ENCODE results near the gene LRRC15.

Gene LRRC15

DNA sequence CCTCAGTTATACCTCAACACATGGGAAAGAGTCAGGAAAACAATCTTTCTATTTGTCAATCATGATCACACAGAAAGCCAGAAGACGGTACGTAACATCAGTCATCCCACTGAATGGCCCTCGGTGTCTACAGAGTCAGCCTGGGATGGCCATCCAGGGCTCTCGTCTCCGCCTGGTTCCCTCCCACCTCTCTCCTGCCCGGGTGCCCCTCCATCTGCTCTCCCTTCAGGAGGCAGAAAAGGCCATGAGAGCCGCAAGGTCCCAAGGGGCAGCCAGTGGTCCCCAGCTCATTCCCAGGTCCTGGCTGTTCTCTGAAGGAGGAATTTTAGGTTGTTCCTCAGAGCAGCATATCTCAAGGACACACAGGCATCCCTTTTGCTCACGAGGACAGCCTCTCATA, 4.4 kb upstream of the LRRC15 start:
- Histone ChIP-seq H3K4me1 (ENCODE audit: control insufficient read depth, low read length) (no peaks in the 10 kb centered on the region), H3K36me3 (ENCODE audit: control insufficient read depth, low read length) (no peaks in the 10 kb centered on the region), H3K4me2 (ENCODE audit: low read length) (no peak overlapping the region), H3K79me2 (ENCODE audit: control insufficient read depth, low read length) (no peaks in the 10 kb centered on the region), H3K4me3 (ENCODE audit: low read length) (no peak overlapping the region), H3K27ac (ENCODE audit: low read depth, low read length) (no peak overlapping the region), H4K20me1 (ENCODE audit: control insufficient read depth, insufficient read depth, low read depth, low read length) (no peaks in the 10 kb centered on the region), H3K9me3 (ENCODE audit: control insufficient read depth, insufficient read depth, low read length) (no peaks in the 10 kb centered on the region), H3F3A (ENCODE audit: control insufficient read depth, insufficient read depth) (no peaks in the 10 kb centered on the region), H3K9me2 (replicated peaks; ENCODE audit: control insufficient read depth, low read length) (no peaks in the 10 kb centered on the region), H3K27me3 (ENCODE audit: control insufficient read depth, low read length) (peaks cover 10% of the 10 kb centered on the region)
- TF ChIP-seq, protein P1, sequence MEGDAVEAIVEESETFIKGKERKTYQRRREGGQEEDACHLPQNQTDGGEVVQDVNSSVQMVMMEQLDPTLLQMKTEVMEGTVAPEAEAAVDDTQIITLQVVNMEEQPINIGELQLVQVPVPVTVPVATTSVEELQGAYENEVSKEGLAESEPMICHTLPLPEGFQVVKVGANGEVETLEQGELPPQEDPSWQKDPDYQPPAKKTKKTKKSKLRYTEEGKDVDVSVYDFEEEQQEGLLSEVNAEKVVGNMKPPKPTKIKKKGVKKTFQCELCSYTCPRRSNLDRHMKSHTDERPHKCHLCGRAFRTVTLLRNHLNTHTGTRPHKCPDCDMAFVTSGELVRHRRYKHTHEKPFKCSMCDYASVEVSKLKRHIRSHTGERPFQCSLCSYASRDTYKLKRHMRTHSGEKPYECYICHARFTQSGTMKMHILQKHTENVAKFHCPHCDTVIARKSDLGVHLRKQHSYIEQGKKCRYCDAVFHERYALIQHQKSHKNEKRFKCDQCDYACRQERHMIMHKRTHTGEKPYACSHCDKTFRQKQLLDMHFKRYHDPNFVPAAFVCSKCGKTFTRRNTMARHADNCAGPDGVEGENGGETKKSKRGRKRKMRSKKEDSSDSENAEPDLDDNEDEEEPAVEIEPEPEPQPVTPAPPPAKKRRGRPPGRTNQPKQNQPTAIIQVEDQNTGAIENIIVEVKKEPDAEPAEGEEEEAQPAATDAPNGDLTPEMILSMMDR (IDR thresholded peaks at IDR 0.05; ENCODE audit: low read depth, low read length, poor library complexity, severe bottlenecking): no peak
- TF ChIP-seq EZH2phosphoT487 (IDR thresholded peaks at IDR 0.05; ENCODE audit: borderline replicate concordance, low read length): no peak

DNA sequence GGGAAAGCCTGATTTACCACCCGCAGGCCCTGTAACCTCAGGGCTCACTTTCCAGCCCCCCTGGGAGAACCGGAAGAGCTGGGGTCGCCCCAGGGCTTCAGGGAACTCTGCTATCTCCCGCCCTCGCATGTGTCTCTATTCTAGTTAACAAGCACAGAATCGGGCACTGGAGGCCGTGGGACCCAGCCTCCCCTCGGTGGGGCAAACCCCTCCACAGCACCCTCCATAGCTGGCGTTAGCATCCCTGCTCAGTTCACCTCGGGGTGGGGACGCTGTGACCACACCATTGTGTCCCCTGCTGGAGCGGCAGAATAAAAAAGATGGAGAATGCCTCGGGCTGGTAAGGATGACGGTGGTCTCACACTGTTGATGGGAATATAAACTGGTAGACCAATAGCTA, 3.5 kb upstream of the LRRC15 start:
- Histone ChIP-seq H3K4me1 (ENCODE audit: control insufficient read depth, low read length) (no peaks in the 10 kb centered on the region), H3K9me3 (ENCODE audit: control insufficient read depth, insufficient read depth, low read length) (no peaks in the 10 kb centered on the region), H3K9me2 (replicated peaks; ENCODE audit: control insufficient read depth, low read length) (no peaks in the 10 kb centered on the region), H3K36me3 (ENCODE audit: control insufficient read depth, low read length) (no peaks in the 10 kb centered on the region), H3K79me2 (ENCODE audit: control insufficient read depth, low read length) (no peaks in the 10 kb centered on the region), H3K4me2 (ENCODE audit: low read length) (no peak overlapping the region), H3K27ac (ENCODE audit: low read depth, low read length) (no peak overlapping the region), H3K4me3 (ENCODE audit: low read length) (no peak overlapping the region), H4K20me1 (ENCODE audit: control insufficient read depth, insufficient read depth, low read depth, low read length) (no peaks in the 10 kb centered on the region), H3F3A (ENCODE audit: control insufficient read depth, insufficient read depth) (no peaks in the 10 kb centered on the region), H3K27me3 (ENCODE audit: control insufficient read depth, low read length) (peaks cover 18% of the 10 kb centered on the region)
- TF ChIP-seq EZH2phosphoT487 (IDR thresholded peaks at IDR 0.05; ENCODE audit: borderline replicate concordance, low read length): no peak
- TF ChIP-seq, protein P1 (IDR thresholded peaks at IDR 0.05; ENCODE audit: low read depth, low read length, poor library complexity, severe bottlenecking): no peak

DNA sequence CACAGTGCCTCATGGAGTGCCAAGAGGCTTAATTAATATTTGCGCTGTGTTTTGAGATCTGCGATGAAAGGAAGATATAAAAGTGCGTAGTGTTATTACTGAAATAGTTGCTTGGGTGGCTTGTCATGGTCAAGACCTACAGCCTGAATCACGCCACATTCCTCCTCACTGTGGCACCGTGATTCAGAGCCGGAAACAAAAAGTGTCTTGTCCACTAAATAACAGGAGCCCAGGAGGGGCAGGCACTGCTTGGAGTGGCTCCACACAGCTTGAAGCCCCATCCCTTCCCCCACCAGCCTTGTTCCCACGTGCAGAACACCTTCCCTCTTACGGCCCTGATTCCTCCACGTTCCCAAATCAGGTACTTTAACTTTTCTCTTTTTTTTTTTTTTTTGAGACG, 1.2 kb upstream of the LRRC15 start:
- H3K27me3 ChIP-seq (ENCODE audit: control insufficient read depth, low read length): peaks cover 18% of the 10 kb centered on the region
- no peaks in the 10 kb centered on the region for H3K9me2 ChIP-seq (replicated peaks; ENCODE audit: control insufficient read depth, low read length)
- H3K4me2 ChIP-seq (ENCODE audit: low read length): no peak overlapping the region
- H4K20me1 ChIP-seq (ENCODE audit: control insufficient read depth, insufficient read depth, low read depth, low read length): no peaks in the 10 kb centered on the region
- no peaks in the 10 kb centered on the region for H3F3A ChIP-seq (ENCODE audit: control insufficient read depth, insufficient read depth)
- TF ChIP-seq, protein P1 (IDR thresholded peaks at IDR 0.05; ENCODE audit: low read depth, low read length, poor library complexity, severe bottlenecking): no peak
- TF ChIP-seq EZH2phosphoT487 (IDR thresholded peaks at IDR 0.05; ENCODE audit: borderline replicate concordance, low read length): no peak
- H3K4me1 ChIP-seq (ENCODE audit: control insufficient read depth, low read length): no peaks in the 10 kb centered on the region
- no peaks in the 10 kb centered on the region for H3K79me2 ChIP-seq (ENCODE audit: control insufficient read depth, low read length)
- no peaks in the 10 kb centered on the region for H3K9me3 ChIP-seq (ENCODE audit: control insufficient read depth, insufficient read depth, low read length)
- no peak overlapping the region for H3K27ac ChIP-seq (ENCODE audit: low read depth, low read length)
- H3K36me3 ChIP-seq (ENCODE audit: control insufficient read depth, low read length): no peaks in the 10 kb centered on the region
- no peak overlapping the region for H3K4me3 ChIP-seq (ENCODE audit: low read length)

DNA sequence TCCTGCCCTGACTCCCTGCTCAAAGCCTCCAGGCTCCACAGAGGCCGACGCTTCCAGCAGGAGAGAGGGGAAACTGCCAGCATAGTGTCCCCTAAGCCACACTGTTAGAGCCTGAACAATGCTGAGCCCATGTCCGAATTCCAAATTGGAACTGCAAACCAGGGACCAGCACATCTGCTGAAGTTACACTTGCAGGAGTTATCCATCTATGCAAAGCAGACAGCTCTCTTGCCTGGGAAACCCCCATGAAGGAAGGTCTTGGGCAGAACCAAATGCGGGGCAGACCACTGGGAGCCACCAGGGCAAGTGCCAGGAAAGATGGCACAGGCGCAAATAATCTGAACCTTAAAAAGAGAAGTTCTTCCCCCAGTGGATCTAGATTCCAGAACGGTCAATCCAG, 625 bp downstream of the LRRC15 start:
- H3F3A ChIP-seq (ENCODE audit: control insufficient read depth, insufficient read depth): no peaks in the 10 kb centered on the region
- H3K4me1 ChIP-seq (ENCODE audit: control insufficient read depth, low read length): no peaks in the 10 kb centered on the region
- H3K27ac ChIP-seq (ENCODE audit: low read depth, low read length): no peak overlapping the region
- TF ChIP-seq EZH2phosphoT487 (IDR thresholded peaks at IDR 0.05; ENCODE audit: borderline replicate concordance, low read length): no peak
- TF ChIP-seq, protein P1 (IDR thresholded peaks at IDR 0.05; ENCODE audit: low read depth, low read length, poor library complexity, severe bottlenecking): no peak
- H4K20me1 ChIP-seq (ENCODE audit: control insufficient read depth, insufficient read depth, low read depth, low read length): no peaks in the 10 kb centered on the region
- no peaks in the 10 kb centered on the region for H3K36me3 ChIP-seq (ENCODE audit: control insufficient read depth, low read length)
- no peaks in the 10 kb centered on the region for H3K9me2 ChIP-seq (replicated peaks; ENCODE audit: control insufficient read depth, low read length)
- H3K4me2 ChIP-seq (ENCODE audit: low read length): no peak overlapping the region
- no peaks in the 10 kb centered on the region for H3K79me2 ChIP-seq (ENCODE audit: control insufficient read depth, low read length)
- H3K4me3 ChIP-seq (ENCODE audit: low read length): no peak overlapping the region
- peaks cover 20% of the 10 kb centered on the region for H3K27me3 ChIP-seq (ENCODE audit: control insufficient read depth, low read length)
- no peaks in the 10 kb centered on the region for H3K9me3 ChIP-seq (ENCODE audit: control insufficient read depth, insufficient read depth, low read length)

Data from DOHH2 (cell line).